Neuronal stem cell (in vitro differentiated cells): ENCODE measurements around the gene ADGRV1.

ENCODE experiments used
- DNase-seq: peaks from one replicate; pipeline ENCODE4 v3.0.0-alpha.2; 2013; ENCODE audit warnings: low spot score
- H2AFZ ChIP-seq: one replicate; pipeline ENCODE4 v1.6.1; 2013; ENCODE audit warnings: mild to moderate bottlenecking, low read length, inconsistent platforms
- H2AK5ac ChIP-seq: 2 replicates; pipeline ENCODE4 v1.6.1; 2013; ENCODE audit warnings: low read depth, mild to moderate bottlenecking, inconsistent platforms, low read length, moderate library complexity, mixed read lengths
- H2BK120ac ChIP-seq: 2 replicates; pipeline ENCODE4 v1.6.1; 2013; ENCODE audit warnings: low read depth, mild to moderate bottlenecking, inconsistent platforms, low read length, moderate library complexity, mixed read lengths
- H2BK12ac ChIP-seq: one replicate; pipeline ENCODE4 v1.6.1; 2013; ENCODE audit warnings: low read length, inconsistent platforms
- H2BK15ac ChIP-seq: 2 replicates; pipeline ENCODE4 v1.6.1; 2013; ENCODE audit warnings: mild to moderate bottlenecking, low read length, inconsistent platforms, mixed read lengths
- H2BK5ac ChIP-seq: one replicate; pipeline ENCODE4 v1.6.1; 2013; ENCODE audit warnings: inconsistent platforms, mild to moderate bottlenecking, low read length, moderate library complexity
- H3K14ac ChIP-seq: one replicate; pipeline ENCODE4 v1.6.1; 2013; ENCODE audit warnings: low read length, inconsistent platforms
- H3K18ac ChIP-seq: 2 replicates; pipeline ENCODE4 v1.6.1; 2013; ENCODE audit warnings: low read length, inconsistent platforms
- H3K23ac ChIP-seq: 2 replicates; pipeline ENCODE4 v1.6.1; 2013; ENCODE audit warnings: low read depth, mild to moderate bottlenecking, mixed read lengths, low read length, inconsistent platforms; ENCODE audit not compliant: poor library complexity
- H3K27ac ChIP-seq: replicated peaks from 3 replicates; pipeline ENCODE4 v1.5.1; 2013; ENCODE audit warnings: low read length, inconsistent platforms
- H3K27me3 ChIP-seq, 3 experiments: 2 replicates each; pipeline ENCODE4 v1.6.1; 2013; ENCODE audit warnings: low read length in 3 of 3, mild to moderate bottlenecking in 2 of 3, inconsistent platforms in 1 of 3, low read depth in 1 of 3, mixed read lengths in 1 of 3, moderate library complexity in 1 of 3; ENCODE audit not compliant: control insufficient read depth in 3 of 3, insufficient read depth in 3 of 3
- H3K36me3 ChIP-seq, 2 donors: replicated peaks in 1 of 2; 2 replicates each; pipeline ENCODE4 v1.6.1; 2013; ENCODE audit warnings: low read length in 2 of 2; ENCODE audit not compliant: control insufficient read depth in 2 of 2, insufficient read depth in 2 of 2
- H3K4ac ChIP-seq: 2 replicates; pipeline ENCODE4 v1.6.1; 2013; ENCODE audit warnings: inconsistent platforms, mild to moderate bottlenecking, low read length, moderate library complexity
- H3K4me1 ChIP-seq, 2 donors: 1 replicate in 1 of 2; 2 replicates in 1 of 2; pipeline ENCODE4 v1.6.1; 2013; ENCODE audit warnings: low read length in 2 of 2, low read depth in 1 of 2; ENCODE audit not compliant: control insufficient read depth in 2 of 2, insufficient read depth in 1 of 2
- H3K4me2 ChIP-seq: one replicate; pipeline ENCODE4 v1.6.1; 2013; ENCODE audit warnings: mild to moderate bottlenecking, low read length, inconsistent platforms; ENCODE audit not compliant: insufficient read depth, poor library complexity, severe bottlenecking
- H3K4me3 ChIP-seq, 2 donors: 2 replicates each; pipeline ENCODE4 v1.5.1; 2013; ENCODE audit warnings: low read length in 2 of 2, mild to moderate bottlenecking in 2 of 2, inconsistent platforms in 1 of 2, moderate library complexity in 1 of 2
- H3K79me1 ChIP-seq: one replicate; pipeline ENCODE4 v1.6.1; 2013; ENCODE audit warnings: low read depth, mild to moderate bottlenecking, inconsistent platforms, low read length, moderate library complexity
- H3K9ac ChIP-seq: one replicate; pipeline ENCODE4 v1.6.1; 2013; ENCODE audit warnings: mild to moderate bottlenecking, low read depth, low read length, inconsistent platforms; ENCODE audit not compliant: poor library complexity
- H3K9me3 ChIP-seq, 2 donors: replicated peaks in 1 of 2; 2 replicates each; pipeline versions ENCODE3 to v1.6.1; 2013; ENCODE audit warnings: low read length in 2 of 2, mild to moderate bottlenecking in 2 of 2, inconsistent platforms in 1 of 2, low read depth in 1 of 2, mixed read lengths in 1 of 2, moderate library complexity in 1 of 2; ENCODE audit not compliant: control insufficient read depth in 2 of 2, insufficient read depth in 1 of 2
- H4K8ac ChIP-seq: one replicate; pipeline ENCODE4 v1.6.1; 2013; ENCODE audit warnings: low read depth, mild to moderate bottlenecking, inconsistent platforms, low read length, moderate library complexity
- H4K91ac ChIP-seq: one replicate; pipeline ENCODE4 v1.6.1; 2013; ENCODE audit warnings: low read length, low read depth, mild to moderate bottlenecking, inconsistent platforms; ENCODE audit not compliant: poor library complexity
- WGBS, 2 donors: extraction: QIAGEN DNeasy Blood & Tissue Kit; methylation state at CpG; one replicate each; pipeline ENCODE4 v1.1.7; 2013; ENCODE audit warnings: missing lambda C conversion rate in 2 of 2, mixed read lengths in 1 of 2; ENCODE audit not compliant: insufficient read length in 2 of 2, insufficient replicate concordance in 1 of 2; ENCODE audit errors: extremely low coverage in 2 of 2; 5-methylcytosine and 5-hydroxymethylcytosine counted together

Gene ADGRV1

GRCh38 chr5:91180506-91180905, 621.9 kb downstream of the ADGRV1 start:
- Histone ChIP-seq H3K18ac (no peak overlapping the region), H3K36me3 (no peaks in the 10 kb centered on the region), H3K4me2 (no peak overlapping the region), H2BK5ac (no peak overlapping the region), H4K91ac (no peak overlapping the region), H3K4ac (no peak overlapping the region), H2BK12ac (no peak overlapping the region), H4K8ac (no peak overlapping the region), H2BK120ac (no peak overlapping the region), H3K27me3 (no peaks in the 10 kb centered on the region), H3K4me1 (peaks cover 2 to 10% of the 10 kb centered on the region in 2 donors), H3K4me3 (no peak overlapping the region), H3K9ac (no peak overlapping the region), H3K79me1 (no peaks in the 10 kb centered on the region), H2AK5ac (no peak overlapping the region), H2BK15ac (no peak overlapping the region), H2AFZ (no peak overlapping the region), H3K14ac (no peak overlapping the region), H3K23ac (no peak overlapping the region), H3K27ac (no peak overlapping the region), H3K9me3 (no peaks in the 10 kb centered on the region)
- WGBS, 2 donors = no CpG with 5 or more reads among the region's 5 CpGs
- no peak for DNase-seq

DNA sequence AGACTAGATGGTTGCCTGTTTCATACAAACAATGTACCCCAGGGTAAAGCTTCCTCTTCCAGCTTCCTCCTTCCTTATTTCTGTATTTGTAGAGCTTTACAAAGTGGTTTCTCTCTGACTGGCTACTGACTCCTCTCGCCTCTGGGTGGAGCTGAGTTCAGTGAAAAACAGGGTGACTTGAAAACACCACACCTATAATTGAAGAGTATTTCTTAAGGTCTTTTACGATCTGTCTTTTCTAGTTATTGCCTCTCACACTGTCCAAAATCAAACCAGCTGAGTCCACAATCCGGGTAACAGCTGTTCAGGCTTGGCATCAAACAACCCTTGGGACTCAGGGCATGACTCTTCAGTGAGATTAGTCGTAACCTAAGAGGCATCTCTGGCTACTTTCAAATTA, 624.2 kb downstream of the ADGRV1 start:
- Histone ChIP-seq H3K4me1 (no peaks in the 10 kb centered on the region), H3K4me3 (no peak overlapping the region), H3K14ac (no peak overlapping the region), H3K79me1 (no peaks in the 10 kb centered on the region), H3K9me3 (no peaks in the 10 kb centered on the region), H3K18ac (no peak overlapping the region), H3K4me2 (no peak overlapping the region), H4K91ac (no peak overlapping the region), H3K36me3 (no peaks in the 10 kb centered on the region), H2BK15ac (no peak overlapping the region), H2BK120ac (no peak overlapping the region), H4K8ac (no peak overlapping the region), H2AK5ac (no peak overlapping the region), H3K23ac (no peak overlapping the region), H3K27ac (no peak overlapping the region), H3K27me3 (no peaks in the 10 kb centered on the region), H3K9ac (no peak overlapping the region), H3K4ac (no peak overlapping the region), H2AFZ (no peak overlapping the region), H2BK5ac (no peak overlapping the region), H2BK12ac (no peak overlapping the region)
- no CpG with 5 or more reads among the region's 4 CpGs for WGBS, 2 donors
- no peak for DNase-seq

GRCh38 chr5:91183743-91184142, 625.1 kb downstream of the ADGRV1 start:
- no peaks in the 10 kb centered on the region for H3K79me1 ChIP-seq
- no peaks in the 10 kb centered on the region for H3K36me3 ChIP-seq
- H4K91ac ChIP-seq = no peak overlapping the region
- H2BK12ac ChIP-seq = no peak overlapping the region
- H3K4me2 ChIP-seq = no peak overlapping the region
- no peak overlapping the region for H3K4ac ChIP-seq
- no peak overlapping the region for H2AFZ ChIP-seq
- H3K27ac ChIP-seq = no peak overlapping the region
- H2BK120ac ChIP-seq = no peak overlapping the region
- no peak overlapping the region for H3K4me3 ChIP-seq
- DNase-seq = no peak
- H3K9ac ChIP-seq = no peak overlapping the region
- H2BK15ac ChIP-seq = no peak overlapping the region
- H3K9me3 ChIP-seq = no peaks in the 10 kb centered on the region
- H2BK5ac ChIP-seq = no peak overlapping the region
- no peak overlapping the region for H3K23ac ChIP-seq
- no peak overlapping the region for H3K14ac ChIP-seq
- no peaks in the 10 kb centered on the region for H3K4me1 ChIP-seq
- H4K8ac ChIP-seq = no peak overlapping the region
- no peak overlapping the region for H2AK5ac ChIP-seq
- no CpG with 5 or more reads among the region's 4 CpGs for WGBS, 2 donors
- H3K27me3 ChIP-seq = no peaks in the 10 kb centered on the region
- H3K18ac ChIP-seq = no peak overlapping the region

DNA sequence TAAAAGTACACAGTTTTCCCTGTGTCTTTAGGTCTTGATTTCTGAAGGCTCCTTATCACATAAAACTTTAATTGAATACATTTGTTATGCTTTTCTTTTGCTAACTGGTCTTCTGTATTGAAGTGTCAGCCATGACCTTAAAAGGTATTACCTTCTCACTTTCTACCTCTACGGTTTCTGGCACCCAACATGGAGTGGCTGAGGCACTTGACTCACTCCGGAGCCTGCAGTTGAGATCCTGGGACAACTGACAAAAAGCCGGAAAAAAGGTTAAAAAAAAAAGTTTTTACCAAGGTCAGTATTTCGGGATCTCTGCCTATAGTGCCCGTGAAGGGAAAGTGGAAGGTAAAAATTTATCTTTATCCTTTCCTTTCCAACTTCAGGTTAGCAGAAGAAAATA, 627.5 kb downstream of the ADGRV1 start:
- H4K8ac ChIP-seq = no peak overlapping the region
- no CpG with 5 or more reads among the region's 5 CpGs for WGBS, 2 donors
- no peak overlapping the region for H3K4me2 ChIP-seq
- no peak overlapping the region for H3K27ac ChIP-seq
- no peaks in the 10 kb centered on the region for H3K27me3 ChIP-seq
- H3K36me3 ChIP-seq = no peaks in the 10 kb centered on the region
- no peak overlapping the region for H2BK15ac ChIP-seq
- no peak overlapping the region for H2BK120ac ChIP-seq
- H3K4me1 ChIP-seq = no peaks in the 10 kb centered on the region
- no peak overlapping the region for H3K4ac ChIP-seq
- no peak overlapping the region for H2BK5ac ChIP-seq
- no peak overlapping the region for H3K18ac ChIP-seq
- no peak overlapping the region for H2AK5ac ChIP-seq
- DNase-seq = no peak
- H3K79me1 ChIP-seq = no peaks in the 10 kb centered on the region
- H3K9me3 ChIP-seq = no peaks in the 10 kb centered on the region
- no peak overlapping the region for H3K9ac ChIP-seq
- no peak overlapping the region for H3K14ac ChIP-seq
- H2AFZ ChIP-seq = no peak overlapping the region
- H3K4me3 ChIP-seq = no peak overlapping the region
- H4K91ac ChIP-seq = no peak overlapping the region
- no peak overlapping the region for H2BK12ac ChIP-seq
- H3K23ac ChIP-seq = no peak overlapping the region
